Mesendoderm (in vitro differentiated cells): ENCODE data around the gene TMPRSS4.
A peak's percentile ranks its signal among the peaks of the same experiment; 100 is the strongest.

Experiments
- DNase-seq: peaks from one replicate; pipeline ENCODE4 v3.0.0; 2013
- H2AK5ac ChIP-seq: 2 replicates; pipeline ENCODE4 v1.6.1; 2013; ENCODE audit warnings: low read length, inconsistent platforms
- H2BK120ac ChIP-seq: 2 replicates; pipeline ENCODE4 v1.6.1; 2013; ENCODE audit warnings: low read depth, mild to moderate bottlenecking, low read length, moderate library complexity, mixed read lengths
- H2BK15ac ChIP-seq: replicated peaks from 2 replicates; pipeline ENCODE4 v1.6.1; 2013; ENCODE audit warnings: low read depth, mild to moderate bottlenecking, moderate library complexity
- H2BK5ac ChIP-seq: 2 replicates; pipeline ENCODE4 v1.6.1; 2013; ENCODE audit warnings: low read length, inconsistent platforms
- H3K18ac ChIP-seq: 2 replicates; pipeline ENCODE4 v1.6.1; 2013; ENCODE audit warnings: mild to moderate bottlenecking, low read length, mixed read lengths
- H3K23ac ChIP-seq: one replicate; pipeline ENCODE4 v1.6.1; 2013; ENCODE audit warnings: low read length
- H3K27ac ChIP-seq: 2 replicates; pipeline ENCODE4 v1.5.1; 2013; ENCODE audit warnings: low read depth, mild to moderate bottlenecking, inconsistent platforms, low read length, moderate library complexity
- H3K27me3 ChIP-seq: 2 replicates; pipeline ENCODE4 v1.6.1; 2013; ENCODE audit warnings: low read length, control low read depth, mild to moderate bottlenecking, inconsistent platforms; ENCODE audit not compliant: insufficient read depth, poor library complexity
- H3K36me3 ChIP-seq: 2 replicates; pipeline ENCODE4 v1.6.1; 2013; ENCODE audit warnings: low read length, inconsistent platforms; ENCODE audit not compliant: control insufficient read depth, insufficient read depth
- H3K4ac ChIP-seq: one replicate; pipeline ENCODE4 v1.6.1; 2013; ENCODE audit warnings: low read depth, mild to moderate bottlenecking, low read length, moderate library complexity
- H3K4me1 ChIP-seq: 2 replicates; pipeline ENCODE4 v1.6.1; 2013; ENCODE audit warnings: low read depth, low read length, inconsistent platforms; ENCODE audit not compliant: control insufficient read depth
- H3K4me2 ChIP-seq: 2 replicates; pipeline ENCODE4 v1.6.1; 2013; ENCODE audit warnings: low read length
- H3K4me3 ChIP-seq: 2 replicates; pipeline ENCODE4 v1.5.1; 2013; ENCODE audit warnings: mild to moderate bottlenecking, low read length
- H3K56ac ChIP-seq: one replicate; pipeline ENCODE4 v1.6.1; 2013; ENCODE audit warnings: low read length
- H3K79me1 ChIP-seq: 2 replicates; pipeline ENCODE4 v1.6.1; 2013; ENCODE audit warnings: low read length, inconsistent platforms
- H3K79me2 ChIP-seq: 2 replicates; pipeline ENCODE4 v1.6.1; 2013; ENCODE audit warnings: mild to moderate bottlenecking, low read length; ENCODE audit not compliant: control insufficient read depth, insufficient read depth
- H3K9ac ChIP-seq: 2 replicates; pipeline ENCODE4 v1.6.1; 2013; ENCODE audit warnings: low read length, inconsistent platforms
- H4K5ac ChIP-seq: one replicate; pipeline ENCODE4 v1.6.1; 2013; ENCODE audit warnings: low read length
- H4K8ac ChIP-seq: one replicate; pipeline ENCODE4 v1.6.1; 2013; ENCODE audit warnings: low read depth, mild to moderate bottlenecking, control low read depth, low read length, moderate library complexity
- WGBS: extraction: QIAGEN DNeasy Blood & Tissue Kit; methylation state at CpG from one replicate; pipeline ENCODE4 v1.1.7; 2013; ENCODE audit warnings: low lambda C conversion rate, missing lambda C conversion rate; ENCODE audit not compliant: insufficient coverage; ENCODE audit errors: extremely low coverage; 5-methylcytosine and 5-hydroxymethylcytosine counted together

The TMPRSS4 gene

GRCh38 chr11:118105657-118106305, 28.9 kb downstream of the TMPRSS4 start:
- Histone ChIP-seq H3K27me3 (no peaks in the 10 kb centered on the region), H3K56ac (no peak overlapping the region), H2BK120ac (no peak overlapping the region), H3K4me1 (peaks cover 4% of the 10 kb centered on the region), H4K5ac (no peak overlapping the region), H2AK5ac (no peak overlapping the region), H4K8ac (no peak overlapping the region), H3K9ac (no peak overlapping the region), H3K4ac (no peak overlapping the region), H2BK5ac (no peak overlapping the region), H3K79me1 (no peaks in the 10 kb centered on the region), H2BK15ac (no peak overlapping the region), H3K23ac (no peak overlapping the region), H3K4me2 (no peak overlapping the region), H3K36me3 (no peaks in the 10 kb centered on the region), H3K4me3 (no peak overlapping the region), H3K27ac (no peak overlapping the region), H3K18ac (no peak overlapping the region), H3K79me2 (no peaks in the 10 kb centered on the region)
- DNase-seq, result no peak
- no CpG with 5 or more reads among the region's 4 CpGs for WGBS

GRCh38 chr11:118106789-118107335, 30.0 kb downstream of the TMPRSS4 start:
- H3K4me2 ChIP-seq, result no peak overlapping the region
- peak; percentile 46 for DNase-seq
- H2AK5ac ChIP-seq, result no peak overlapping the region
- H2BK120ac ChIP-seq, result no peak overlapping the region
- no peak overlapping the region for H3K23ac ChIP-seq
- no CpG with 5 or more reads among the region's 2 CpGs for WGBS
- no peak overlapping the region for H4K5ac ChIP-seq
- H2BK15ac ChIP-seq, result no peak overlapping the region
- H3K4me1 ChIP-seq, result peaks cover 4% of the 10 kb centered on the region
- no peaks in the 10 kb centered on the region for H3K36me3 ChIP-seq
- H3K4ac ChIP-seq, result no peak overlapping the region
- no peak overlapping the region for H3K18ac ChIP-seq
- no peak overlapping the region for H3K4me3 ChIP-seq
- H3K79me1 ChIP-seq, result no peaks in the 10 kb centered on the region
- no peaks in the 10 kb centered on the region for H3K27me3 ChIP-seq
- H2BK5ac ChIP-seq, result no peak overlapping the region
- no peak overlapping the region for H3K56ac ChIP-seq
- H3K27ac ChIP-seq, result no peak overlapping the region
- no peaks in the 10 kb centered on the region for H3K79me2 ChIP-seq
- no peak overlapping the region for H4K8ac ChIP-seq
- H3K9ac ChIP-seq, result no peak overlapping the region

- WGBS, result no CpG with 5 or more reads among the region's 5 CpGs
- Histone ChIP-seq H3K18ac (no peak overlapping the region), H3K23ac (no peak overlapping the region), H3K9ac (no peak overlapping the region), H4K8ac (no peak overlapping the region), H2BK15ac (no peak overlapping the region), H3K4ac (no peak overlapping the region), H2BK5ac (no peak overlapping the region), H2BK120ac (no peak overlapping the region), H3K79me2 (no peaks in the 10 kb centered on the region), H3K4me2 (no peak overlapping the region), H3K4me1 (peaks cover 4% of the 10 kb centered on the region), H3K4me3 (no peak overlapping the region), H3K79me1 (no peaks in the 10 kb centered on the region), H2AK5ac (no peak overlapping the region), H4K5ac (no peak overlapping the region), H3K36me3 (no peaks in the 10 kb centered on the region), H3K56ac (peak overlapping the region; percentile 53), H3K27me3 (no peaks in the 10 kb centered on the region), H3K27ac (no peak overlapping the region)
- DNase-seq, result peak; percentile 75
Observed at GRCh38 chr11:118108513-118108912, 31.6 kb downstream of the TMPRSS4 start.

GRCh38 chr11:118109231-118109630, 32.4 kb downstream of the TMPRSS4 start:
- Histone ChIP-seq H3K36me3 (no peaks in the 10 kb centered on the region), H3K23ac (no peak overlapping the region), H3K56ac (no peak overlapping the region), H2AK5ac (no peak overlapping the region), H4K5ac (no peak overlapping the region), H3K4me3 (no peak overlapping the region), H3K4me2 (no peak overlapping the region), H2BK120ac (no peak overlapping the region), H3K9ac (no peak overlapping the region), H4K8ac (no peak overlapping the region), H3K4me1 (peaks cover 4% of the 10 kb centered on the region), H3K79me2 (no peaks in the 10 kb centered on the region), H2BK5ac (no peak overlapping the region), H3K79me1 (no peaks in the 10 kb centered on the region), H3K27ac (no peak overlapping the region), H3K4ac (no peak overlapping the region), H3K27me3 (no peaks in the 10 kb centered on the region), H3K18ac (no peak overlapping the region), H2BK15ac (no peak overlapping the region)
- WGBS, result no CpG with 5 or more reads among the region's 2 CpGs
- DNase-seq, result no peak

GRCh38 chr11:118111019-118111743, 34.3 kb downstream of the TMPRSS4 start:
- Histone ChIP-seq H3K4ac (no peak overlapping the region), H2BK5ac (no peak overlapping the region), H3K79me2 (no peaks in the 10 kb centered on the region), H2BK120ac (no peak overlapping the region), H3K4me3 (no peak overlapping the region), H3K9ac (no peak overlapping the region), H4K8ac (no peak overlapping the region), H3K27me3 (no peaks in the 10 kb centered on the region), H2AK5ac (no peak overlapping the region), H4K5ac (no peak overlapping the region), H3K23ac (no peak overlapping the region), H3K79me1 (no peaks in the 10 kb centered on the region), H3K36me3 (no peaks in the 10 kb centered on the region), H3K56ac (no peak overlapping the region), H3K27ac (no peak overlapping the region), H3K18ac (no peak overlapping the region), H3K4me2 (no peak overlapping the region), H3K4me1 (peaks cover 4% of the 10 kb centered on the region), H2BK15ac (no peak overlapping the region)
- WGBS, result no CpG with 5 or more reads among the region's 8 CpGs
- no peak for DNase-seq
